ENCODE measurements around the gene MARS1.
"Not testable (repeated sequence)": the region's sequence is repeated elsewhere in the genome, so short reads cannot be mapped to it uniquely, and the experiment has no call there.

MARS1 gene

GRCh38 chr12:57546438-57547287 is 58.8 kb downstream of the MARS1 start, which contains the start of gene DCTN2:
Gene DCTN2 (minus strand): TSS chr12:57547192. CDS start chr12:57547063, 129 bp downstream.
- in situ Hi-C loops (cut with MboI; ENCODE audit: low sequenced_read_pairs): no loop called here

DNA sequence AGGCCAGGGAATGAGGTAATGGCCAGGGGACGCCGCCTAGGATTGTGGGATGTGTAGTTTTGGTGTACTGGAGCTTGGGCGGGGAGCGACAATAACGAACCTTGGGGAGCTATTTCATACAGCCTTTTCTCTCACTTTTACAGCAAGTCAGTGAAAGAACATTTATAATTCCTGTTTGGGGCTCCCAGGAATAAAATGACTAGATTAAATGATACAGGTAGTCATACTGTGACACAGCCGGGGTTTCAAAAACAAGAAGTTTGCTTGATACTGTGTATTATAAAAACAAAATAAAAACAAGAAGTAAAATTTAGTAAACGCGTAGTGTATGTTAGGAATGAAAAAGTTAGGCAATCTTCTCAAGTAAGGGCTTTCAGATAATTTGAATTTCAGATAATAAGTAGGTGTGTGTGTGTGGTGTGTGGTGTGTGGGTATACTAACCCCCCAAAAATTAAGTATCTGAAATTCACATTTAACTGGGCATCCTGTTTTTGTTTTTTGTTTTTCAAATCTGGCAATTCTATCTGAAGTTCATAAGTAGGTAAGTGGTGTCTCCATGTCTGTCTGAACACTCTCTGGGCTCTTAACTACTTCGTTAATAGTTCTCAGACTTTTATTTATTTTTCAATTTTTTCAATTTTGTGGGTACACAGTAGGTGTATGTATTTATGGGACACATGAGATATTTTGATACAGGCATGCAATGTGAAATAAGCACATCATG is 59.6 kb downstream of the MARS1 start:
- in situ Hi-C loops (cut with MboI; ENCODE audit: low sequenced_read_pairs): no loop called here

DNA sequence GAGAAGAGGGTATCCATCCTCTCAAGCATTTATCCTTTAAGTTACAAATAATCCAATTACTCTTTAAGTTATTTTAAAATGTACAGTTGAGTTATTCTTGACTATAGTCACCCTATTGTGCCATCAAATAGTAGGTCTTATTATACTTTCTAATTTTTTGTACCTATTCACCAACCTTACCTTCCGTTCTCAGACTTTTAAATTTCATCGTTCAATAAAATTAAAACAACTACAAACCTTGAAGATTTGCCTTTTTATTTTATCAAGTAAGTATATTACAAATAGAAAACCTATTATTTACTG is 60.1 kb downstream of the MARS1 start:
- in situ Hi-C loops (cut with MboI; ENCODE audit: low sequenced_read_pairs): no loop called here

- in situ Hi-C loops (cut with MboI; ENCODE audit: low sequenced_read_pairs): no loop called here
These were observed 60.6 kb downstream of the MARS1 start for GRCh38 chr12:57548488-57548887.

DNA sequence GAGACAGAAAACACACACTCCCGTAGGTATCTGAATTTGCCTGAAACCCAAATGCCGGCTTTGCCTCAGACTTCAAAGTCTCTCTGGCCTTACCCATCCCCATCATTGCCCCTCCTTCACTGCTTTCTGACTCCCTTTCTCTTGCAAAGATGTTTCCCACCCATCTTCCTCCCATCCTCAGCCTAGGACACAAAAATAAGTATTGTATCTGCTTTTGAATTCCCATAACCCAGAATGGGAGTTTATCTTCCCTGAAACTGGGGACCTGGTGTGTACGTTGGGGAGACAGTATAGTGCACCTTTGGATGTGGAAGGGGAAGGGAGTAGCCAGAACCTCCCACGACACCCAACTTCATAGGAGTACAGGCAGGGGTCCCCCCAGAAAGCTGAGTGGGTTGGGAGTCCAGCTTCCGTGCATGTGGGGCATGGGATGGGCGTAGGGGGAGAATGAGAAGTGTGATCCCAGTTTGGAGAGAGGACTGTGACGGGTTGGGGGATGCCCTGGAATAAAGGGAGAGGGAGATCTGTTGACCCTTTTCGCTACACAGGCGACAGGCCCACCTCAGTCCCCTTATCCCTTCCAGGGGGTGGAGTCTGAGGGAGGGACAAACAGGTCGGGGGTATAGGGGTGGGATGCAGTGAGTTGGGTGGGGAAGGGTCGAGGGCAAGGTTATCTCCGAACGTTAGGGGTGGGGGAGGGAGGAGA is 61.5 kb downstream of the MARS1 start:
- in situ Hi-C loops (cut with MboI; ENCODE audit: low sequenced_read_pairs): no loop called here

GRCh38 chr12:57549909-57550640 is 62.2 kb downstream of the MARS1 start, which contains the start of gene KIF5A:
Gene KIF5A (plus strand): TSS chr12:57550044. CDS start chr12:57550272, 228 bp downstream.
- in situ Hi-C loops (cut with MboI; ENCODE audit: low sequenced_read_pairs): no loop called here

GRCh38 chr12:57550641-57551549 is 63.0 kb downstream of the MARS1 start:
- in situ Hi-C loops (cut with MboI; ENCODE audit: low sequenced_read_pairs): no loop called here

DNA sequence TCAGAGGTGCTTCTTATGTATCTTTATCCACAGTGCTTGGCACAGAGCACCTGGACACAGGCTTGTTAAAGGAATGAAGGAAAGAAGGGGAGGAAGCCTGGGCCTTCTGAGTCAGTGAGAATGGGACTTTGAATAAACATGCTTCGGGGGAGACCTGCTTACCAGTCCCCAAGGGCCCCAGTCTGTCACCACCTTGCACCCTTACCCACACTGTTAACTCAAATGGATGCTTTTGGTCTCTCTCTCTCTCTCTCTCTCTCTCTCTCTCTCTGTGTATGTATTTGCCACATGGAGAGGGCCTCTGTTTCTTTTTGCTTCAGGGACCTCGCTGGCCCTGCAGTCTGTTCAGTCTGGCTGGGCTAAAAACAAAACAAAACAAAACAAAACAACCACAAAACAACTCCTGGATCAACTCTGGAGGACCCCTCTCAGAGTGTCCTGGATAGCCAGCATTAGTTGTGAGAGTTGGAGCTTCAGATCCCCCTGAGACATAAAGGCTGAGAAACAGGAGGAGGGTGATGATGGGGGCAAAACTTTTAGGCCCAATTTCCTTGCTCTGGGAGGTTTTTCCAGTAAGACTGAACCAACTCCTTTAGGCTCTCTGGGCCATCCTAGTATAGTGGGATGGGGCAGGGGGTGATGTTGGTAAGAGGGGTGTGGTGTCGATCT is 63.9 kb downstream of the MARS1 start:
- in situ Hi-C loops (cut with MboI; ENCODE audit: low sequenced_read_pairs): no loop called here

- in situ Hi-C loops (cut with MboI; ENCODE audit: low sequenced_read_pairs): no loop called here
These were observed 64.4 kb downstream of the MARS1 start for GRCh38 chr12:57552306-57552651.

DNA sequence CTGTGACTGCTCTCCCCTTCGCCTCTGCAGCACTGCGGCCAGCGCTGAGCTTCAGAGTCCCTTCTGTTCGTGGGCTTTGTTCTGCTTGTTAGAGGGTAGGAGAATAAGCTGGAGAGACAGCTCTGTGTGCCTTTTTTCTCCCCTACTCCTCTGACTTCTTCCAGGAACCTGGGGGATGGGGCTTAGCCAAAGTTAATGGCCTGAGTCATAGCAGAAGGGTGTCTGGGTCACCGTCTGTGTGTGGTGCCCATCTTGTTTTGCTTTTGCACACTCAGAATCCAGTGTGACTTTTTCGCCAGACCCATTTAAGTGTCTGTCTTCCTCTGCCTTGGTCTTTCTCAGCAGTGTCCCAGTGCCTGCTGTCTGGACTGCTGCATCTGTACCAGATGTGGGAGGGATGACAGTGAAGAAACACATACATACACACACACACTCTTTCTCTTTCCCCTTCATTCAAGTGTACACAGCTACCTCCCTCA is 65.0 kb downstream of the MARS1 start:
- in situ Hi-C loops (cut with MboI; ENCODE audit: low sequenced_read_pairs): no loop called here

DNA sequence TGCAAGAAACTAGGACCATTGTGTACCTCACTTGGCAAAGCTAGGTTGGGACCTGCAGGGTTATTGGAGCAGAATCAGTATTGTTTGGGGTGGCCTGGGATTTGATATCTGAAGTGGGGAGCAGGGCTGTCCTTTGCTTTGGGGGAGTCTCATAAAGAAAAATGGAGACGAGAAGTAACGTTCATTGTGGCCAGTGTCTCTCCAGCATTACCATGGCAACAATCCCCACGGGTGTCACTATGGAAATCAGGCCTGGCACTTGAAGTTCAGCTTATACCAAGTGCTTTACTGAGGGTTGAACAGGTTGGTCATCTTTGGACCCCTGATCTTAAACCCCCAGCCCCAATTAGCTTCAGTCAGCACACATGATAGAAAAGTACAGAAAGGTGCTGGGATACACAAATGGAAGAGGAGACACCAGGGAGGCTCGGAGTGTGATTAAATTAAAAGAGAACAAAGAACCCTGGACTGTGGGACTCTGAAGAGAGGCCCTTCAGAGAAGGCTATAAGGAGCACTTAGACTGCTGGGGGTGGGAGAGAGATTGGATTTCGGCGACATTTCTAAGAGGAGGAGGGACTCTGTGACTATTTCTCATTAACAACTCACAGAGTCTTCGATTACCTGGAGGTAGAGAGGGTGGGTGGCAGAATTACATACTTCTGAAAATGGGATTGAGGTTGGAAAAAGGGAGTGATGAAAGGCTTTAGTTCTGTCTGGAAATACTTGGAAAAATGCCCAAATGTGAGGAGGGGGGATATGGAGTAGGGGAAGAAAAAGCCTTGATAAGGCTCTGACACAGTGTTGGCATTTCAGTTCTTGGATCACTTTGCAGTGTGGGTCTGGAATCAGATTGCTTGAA is 65.7 kb downstream of the MARS1 start:
- in situ Hi-C loops (cut with MboI; ENCODE audit: low sequenced_read_pairs): no loop called here

GRCh38 chr12:57554453-57554852 is 66.6 kb downstream of the MARS1 start:
- in situ Hi-C loops (cut with MboI; ENCODE audit: low sequenced_read_pairs): no loop called here

DNA sequence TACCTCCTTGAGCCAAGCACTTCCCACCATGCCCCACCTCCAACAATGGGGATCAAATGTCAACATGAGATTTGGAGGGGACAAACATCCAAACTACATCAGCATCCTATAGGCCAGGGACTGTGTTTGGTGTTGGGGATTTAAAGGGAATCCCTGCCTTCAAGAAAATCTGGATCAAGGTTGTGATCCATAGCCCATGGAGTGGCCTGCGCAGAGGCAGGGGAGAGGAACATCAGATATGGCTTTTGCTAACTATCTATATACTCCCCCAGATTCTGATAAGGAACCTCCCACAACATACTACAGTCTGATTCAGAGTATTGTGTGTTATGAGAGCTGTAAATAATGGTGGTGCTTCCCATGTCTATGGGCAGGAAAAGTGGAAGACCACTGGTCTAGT is 67.0 kb downstream of the MARS1 start:
- in situ Hi-C loops (cut with MboI; ENCODE audit: low sequenced_read_pairs): no loop called here

DNA sequence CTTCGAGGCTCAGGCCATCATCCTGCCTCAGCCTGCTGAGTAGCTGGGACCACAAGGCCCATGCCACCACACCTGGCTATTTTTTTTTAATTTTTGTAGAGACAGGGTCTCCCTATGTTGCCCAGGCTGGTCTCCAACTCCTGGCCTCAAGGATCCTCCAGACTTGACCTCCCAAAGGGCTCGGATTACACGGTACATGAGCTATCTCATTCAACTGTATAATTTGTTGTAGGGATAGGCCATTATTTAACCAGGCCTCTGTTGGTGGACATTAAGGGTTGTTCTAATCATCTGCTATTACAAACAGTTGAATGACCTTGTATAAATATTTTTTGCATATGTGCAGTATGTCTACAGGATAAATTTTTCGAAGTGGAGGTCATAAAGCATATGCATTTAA is 71.0 kb downstream of the MARS1 start:
- in situ Hi-C loops (cut with MboI; ENCODE audit: low sequenced_read_pairs): no loop called here

- in situ Hi-C loops (cut with MboI; ENCODE audit: low sequenced_read_pairs): no loop called here
These were observed 72.6 kb downstream of the MARS1 start for GRCh38 chr12:57560516-57560915.

GRCh38 chr12:57561117-57561516 is 73.2 kb downstream of the MARS1 start:
- in situ Hi-C loops (cut with MboI; ENCODE audit: low sequenced_read_pairs): not testable (repeated sequence)

GRCh38 chr12:57563358-57563757 is 75.5 kb downstream of the MARS1 start:
- in situ Hi-C loops (cut with MboI; ENCODE audit: low sequenced_read_pairs): no loop called here

GRCh38 chr12:57564178-57564740 is 76.4 kb downstream of the MARS1 start:
- in situ Hi-C loops (cut with MboI; ENCODE audit: low sequenced_read_pairs): no loop called here

All from HL-60/S4 treated with phorbol 12-myristate 13-acetate at 8.2 ng/mL for 4 days and 3 days (cell line).